ENCODE data around the gene DEDD.

DEDD gene

DNA sequence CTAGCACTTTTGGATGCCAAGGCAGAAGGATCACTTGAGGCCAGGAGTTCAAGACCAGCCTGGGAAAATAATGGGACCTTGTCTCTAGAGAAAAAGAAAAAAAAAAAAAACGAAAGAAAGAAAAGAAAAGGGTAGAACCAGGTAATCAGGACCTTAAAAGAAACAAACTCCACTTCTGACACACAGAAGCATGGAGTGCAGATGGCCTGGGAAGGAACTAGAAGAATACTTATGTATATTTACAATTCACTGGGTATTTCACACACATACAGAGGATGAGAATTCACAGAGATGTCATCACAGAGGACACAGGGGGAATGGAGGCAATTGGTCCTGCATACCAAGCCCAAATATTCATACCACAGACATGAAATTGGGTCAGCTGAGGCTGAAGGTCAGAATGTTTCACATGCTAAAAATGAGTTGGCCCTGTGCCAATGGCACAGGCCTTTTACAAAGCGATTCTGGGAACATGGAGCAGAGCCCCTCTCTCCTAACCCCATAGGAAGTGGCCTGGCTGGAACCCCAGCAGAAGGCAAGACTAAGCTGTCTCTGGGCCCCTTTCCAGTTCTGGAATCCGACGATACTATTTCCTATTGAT is 40.4 kb upstream of the DEDD start:
- peak overlapping the region; percentile 66 for H3K9ac ChIP-seq (ENCODE audit: low read depth, low read length)
- H3K27me3 ChIP-seq (ENCODE audit: control insufficient read depth, insufficient read depth, low read length), result no peaks in the 10 kb centered on the region
- no peak overlapping the region for H3K4me3 ChIP-seq (ENCODE audit: low read length)
- peak overlapping the region; percentile 32 for H3K4me2 ChIP-seq (ENCODE audit: low read length)
- H3K36me3 ChIP-seq (ENCODE audit: insufficient read depth, low read length), result peaks cover 43% of the 10 kb centered on the region
- H3K9me3 ChIP-seq (replicated peaks; ENCODE audit: low read length), result no peaks in the 10 kb centered on the region
- peaks cover 30% of the 10 kb centered on the region for H3K4me1 ChIP-seq (ENCODE audit: control insufficient read depth, insufficient read depth, low read length)

DNA sequence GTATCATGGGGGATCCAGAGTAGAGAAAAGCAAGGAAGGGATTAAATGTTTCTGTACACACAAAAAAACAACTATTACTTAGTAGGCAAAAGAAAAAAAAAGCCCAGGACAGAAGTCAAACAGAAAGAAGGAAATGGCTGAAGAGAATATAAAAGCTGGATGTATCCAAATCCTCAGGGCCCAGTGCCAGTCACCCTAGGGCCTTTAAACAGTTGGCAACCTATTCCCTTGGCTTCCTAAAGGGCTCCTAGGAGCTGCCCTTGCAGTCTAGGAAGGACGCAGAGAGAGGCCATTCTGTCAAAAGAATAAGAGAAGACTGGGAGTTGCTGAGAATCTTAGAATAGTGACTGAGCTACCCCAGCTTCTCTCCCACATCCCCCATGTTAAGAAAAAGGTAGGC is 39.9 kb upstream of the DEDD start:
- Histone ChIP-seq H3K9ac (ENCODE audit: low read depth, low read length) (peak overlapping the region; percentile 61), H3K4me3 (ENCODE audit: low read length) (no peak overlapping the region), H3K36me3 (ENCODE audit: insufficient read depth, low read length) (peaks cover 43% of the 10 kb centered on the region), H3K4me2 (ENCODE audit: low read length) (peak overlapping the region; percentile 16), H3K27me3 (ENCODE audit: control insufficient read depth, insufficient read depth, low read length) (no peaks in the 10 kb centered on the region), H3K4me1 (ENCODE audit: control insufficient read depth, insufficient read depth, low read length) (peaks cover 25% of the 10 kb centered on the region), H3K9me3 (replicated peaks; ENCODE audit: low read length) (no peaks in the 10 kb centered on the region)

DNA sequence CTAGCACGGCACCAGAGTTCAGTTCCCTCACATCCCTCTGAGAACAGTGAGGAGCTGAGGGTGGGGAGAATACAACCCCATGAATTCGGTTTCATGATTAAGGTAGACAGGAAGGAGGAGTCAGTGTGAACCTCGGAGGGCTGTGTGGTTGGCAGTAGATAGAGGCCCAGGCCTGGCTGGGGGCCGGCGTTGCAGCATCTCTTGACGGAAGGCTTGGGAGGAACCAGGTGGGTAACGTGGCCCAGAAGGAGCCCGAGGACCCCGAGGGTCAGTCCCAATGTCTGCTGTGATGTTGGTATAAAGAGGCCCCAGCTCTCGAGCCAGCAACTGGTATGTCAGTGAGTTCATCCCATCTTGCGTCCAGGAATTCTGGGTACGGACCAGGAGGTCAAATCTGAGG is 39.2 kb upstream of the DEDD start:
- H3K4me3 ChIP-seq (ENCODE audit: low read length), result no peak overlapping the region
- H3K4me2 ChIP-seq (ENCODE audit: low read length), result no peak overlapping the region
- H3K27me3 ChIP-seq (ENCODE audit: control insufficient read depth, insufficient read depth, low read length), result no peaks in the 10 kb centered on the region
- H3K4me1 ChIP-seq (ENCODE audit: control insufficient read depth, insufficient read depth, low read length), result peaks cover 29% of the 10 kb centered on the region
- H3K9ac ChIP-seq (ENCODE audit: low read depth, low read length), result peak overlapping the region; percentile 61
- no peaks in the 10 kb centered on the region for H3K9me3 ChIP-seq (replicated peaks; ENCODE audit: low read length)
- peaks cover 43% of the 10 kb centered on the region for H3K36me3 ChIP-seq (ENCODE audit: insufficient read depth, low read length)

DNA sequence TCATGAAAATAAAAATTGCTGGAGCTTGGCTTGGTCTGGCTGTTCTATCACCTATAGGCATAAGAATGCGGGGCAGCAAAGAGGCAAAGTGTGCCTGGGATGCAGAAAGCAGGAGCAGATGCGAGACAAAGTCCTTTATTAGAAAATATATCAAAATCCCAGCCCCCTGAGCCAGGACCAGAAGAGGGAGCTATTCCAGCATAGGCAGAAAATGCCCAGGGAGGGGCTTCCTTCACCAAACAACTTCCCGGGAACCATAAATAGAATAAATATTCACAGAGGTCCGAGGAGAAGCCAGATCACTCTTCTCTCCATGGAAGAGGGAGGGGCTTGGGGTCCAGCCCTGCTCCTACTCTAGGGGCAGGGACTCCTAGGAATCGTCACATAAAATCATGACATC is 38.7 kb upstream of the DEDD start:
- H3K4me1 ChIP-seq (ENCODE audit: control insufficient read depth, insufficient read depth, low read length), result peaks cover 24% of the 10 kb centered on the region
- no peaks in the 10 kb centered on the region for H3K9me3 ChIP-seq (replicated peaks; ENCODE audit: low read length)
- H3K4me2 ChIP-seq (ENCODE audit: low read length), result no peak overlapping the region
- no peak overlapping the region for H3K4me3 ChIP-seq (ENCODE audit: low read length)
- peaks cover 43% of the 10 kb centered on the region for H3K36me3 ChIP-seq (ENCODE audit: insufficient read depth, low read length)
- no peaks in the 10 kb centered on the region for H3K27me3 ChIP-seq (ENCODE audit: control insufficient read depth, insufficient read depth, low read length)
- peak overlapping the region; percentile 16 for H3K9ac ChIP-seq (ENCODE audit: low read depth, low read length)

DNA sequence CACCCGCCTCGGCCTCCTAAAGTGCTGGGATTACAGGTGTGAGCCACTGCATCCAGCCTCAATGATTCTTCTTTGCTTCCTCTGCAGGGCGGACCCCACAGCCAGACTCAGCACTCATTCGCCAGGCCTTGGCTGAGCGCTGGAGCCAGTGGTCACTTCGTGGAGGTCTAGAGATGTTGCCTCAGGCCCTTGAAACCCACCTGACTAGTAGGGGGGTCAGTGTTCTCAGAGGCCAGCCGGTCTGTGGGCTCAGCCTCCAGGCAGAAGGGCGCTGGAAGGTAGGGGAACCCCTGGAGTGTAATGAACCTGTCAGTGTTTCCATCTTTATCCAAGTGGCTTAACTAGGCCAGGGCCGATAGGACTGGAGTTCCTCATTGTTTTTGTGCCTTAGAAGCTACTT is 36.4 kb upstream of the DEDD start:
- peaks cover 28% of the 10 kb centered on the region for H3K4me1 ChIP-seq (ENCODE audit: control insufficient read depth, insufficient read depth, low read length)
- H3K4me2 ChIP-seq (ENCODE audit: low read length), result no peak overlapping the region
- H3K27me3 ChIP-seq (ENCODE audit: control insufficient read depth, insufficient read depth, low read length), result no peaks in the 10 kb centered on the region
- peaks cover 47% of the 10 kb centered on the region for H3K36me3 ChIP-seq (ENCODE audit: insufficient read depth, low read length)
- H3K9ac ChIP-seq (ENCODE audit: low read depth, low read length), result no peak overlapping the region
- H3K9me3 ChIP-seq (replicated peaks; ENCODE audit: low read length), result no peaks in the 10 kb centered on the region
- H3K4me3 ChIP-seq (ENCODE audit: low read length), result no peak overlapping the region

DNA sequence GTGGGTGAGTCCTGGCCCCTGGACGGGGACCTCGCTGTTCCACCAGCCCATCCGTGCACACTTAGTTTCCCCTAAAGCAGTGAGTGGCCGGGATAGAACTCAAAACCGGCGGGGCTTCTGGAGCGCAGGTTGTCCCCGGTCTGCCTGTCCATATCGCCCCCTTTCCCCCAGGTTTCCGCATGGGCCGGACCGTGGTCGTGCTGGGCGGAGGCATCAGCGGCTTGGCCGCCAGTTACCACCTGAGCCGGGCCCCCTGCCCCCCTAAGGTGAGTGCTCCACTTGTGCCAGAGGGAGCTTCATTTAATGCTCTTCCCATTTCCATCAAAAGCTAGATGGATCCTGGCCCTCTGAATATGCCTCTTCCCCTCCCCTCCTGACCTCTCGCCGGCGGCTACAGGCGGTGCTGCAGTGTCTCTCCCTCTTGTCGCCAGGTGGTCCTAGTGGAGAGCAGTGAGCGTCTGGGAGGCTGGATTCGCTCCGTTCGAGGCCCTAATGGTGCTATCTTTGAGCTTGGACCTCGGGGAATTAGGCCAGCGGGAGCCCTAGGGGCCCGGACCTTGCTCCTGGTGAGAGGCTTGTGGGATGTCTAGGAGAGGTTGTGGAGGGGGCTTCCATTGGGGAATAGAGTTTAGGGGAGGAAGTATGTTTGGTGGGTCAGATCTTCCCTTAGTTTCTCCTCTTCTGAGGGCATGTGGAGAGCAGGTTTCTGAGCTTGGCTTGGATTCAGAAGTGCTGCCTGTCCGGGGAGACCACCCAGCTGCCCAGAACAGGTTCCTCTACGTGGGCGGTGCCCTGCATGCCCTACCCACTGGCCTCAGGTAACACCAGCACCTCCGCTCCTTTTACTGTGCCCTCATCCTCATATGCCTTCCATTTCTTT is 34.4 kb upstream of the DEDD start:
- H3K4me1 ChIP-seq (ENCODE audit: control insufficient read depth, insufficient read depth, low read length), result peaks cover 14% of the 10 kb centered on the region
- H3K9me3 ChIP-seq (replicated peaks; ENCODE audit: low read length), result no peaks in the 10 kb centered on the region
- H3K27me3 ChIP-seq (ENCODE audit: control insufficient read depth, insufficient read depth, low read length), result no peaks in the 10 kb centered on the region
- H3K9ac ChIP-seq (ENCODE audit: low read depth, low read length), result peak overlapping the region; percentile 87
- peak overlapping the region; percentile 91 for H3K4me3 ChIP-seq (ENCODE audit: low read length)
- peak overlapping the region; percentile 92 for H3K4me2 ChIP-seq (ENCODE audit: low read length)
- H3K36me3 ChIP-seq (ENCODE audit: insufficient read depth, low read length), result peaks cover 45% of the 10 kb centered on the region

DNA sequence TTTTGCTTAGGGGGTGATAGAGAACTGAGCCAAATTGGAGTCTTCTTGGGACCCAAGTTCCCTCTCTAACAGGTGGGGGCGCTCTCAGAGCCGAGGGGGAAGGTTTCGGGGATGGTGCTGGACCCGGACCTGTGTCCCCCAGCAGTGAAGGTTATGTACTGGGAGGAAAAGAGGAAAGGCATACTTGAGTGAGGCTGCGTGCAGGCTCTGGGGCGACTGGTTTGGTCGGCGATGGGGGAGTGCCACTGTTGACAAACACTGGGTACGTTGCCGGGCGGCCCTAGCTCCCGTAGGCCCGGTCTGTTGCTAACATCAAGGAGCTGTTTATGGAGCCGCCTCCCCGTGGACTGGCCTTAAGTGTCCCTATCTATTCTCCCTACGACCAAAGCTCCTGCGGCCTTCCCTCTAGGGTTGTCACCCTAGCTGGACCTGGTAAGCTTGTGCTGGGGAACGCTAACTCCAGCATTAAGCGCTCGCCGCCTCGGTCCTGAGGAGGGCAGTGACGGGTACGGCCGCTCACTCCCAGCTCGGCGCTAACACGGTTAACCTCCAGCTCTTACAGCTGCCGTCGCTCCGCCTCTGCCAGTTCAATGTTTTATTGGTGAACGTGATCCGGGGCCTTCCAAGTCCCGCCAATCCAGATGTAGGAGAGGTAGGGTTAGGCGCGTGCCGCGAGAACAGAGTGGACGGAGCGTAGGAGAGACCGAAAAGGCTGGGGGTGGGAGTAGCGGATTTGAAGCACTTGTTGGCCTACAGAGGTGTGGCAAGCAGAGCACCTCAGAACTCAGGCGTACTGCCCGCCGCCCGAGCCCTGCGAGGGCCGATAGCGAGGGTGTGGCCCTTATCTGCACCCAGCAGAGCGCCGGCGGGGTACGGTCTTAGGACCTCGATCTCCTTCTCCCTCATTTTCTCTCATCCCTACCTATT is 33.5 kb upstream of the DEDD start, which contains the start of gene PPOX:
TSS of gene PPOX (plus strand) at position 685 of the 927 bp plus-strand sequence. CDS start 422 bp downstream, outside the sequence.
- peak within 1 kb of the TSS; percentile 91 for H3K4me3 ChIP-seq (ENCODE audit: low read length)
- H3K9me3 ChIP-seq (replicated peaks; ENCODE audit: low read length), result no peaks in the 10 kb centered on the region
- H3K9ac ChIP-seq (ENCODE audit: low read depth, low read length), result peak within 1 kb of the TSS; percentile 87
- peaks cover 14% of the 10 kb centered on the region for H3K4me1 ChIP-seq (ENCODE audit: control insufficient read depth, insufficient read depth, low read length)
- H3K27me3 ChIP-seq (ENCODE audit: control insufficient read depth, insufficient read depth, low read length), result no peaks in the 10 kb centered on the region
- H3K36me3 ChIP-seq (ENCODE audit: insufficient read depth, low read length), result peaks cover 39% of the 10 kb centered on the region
- H3K4me2 ChIP-seq (ENCODE audit: low read length), result peak within 1 kb of the TSS; percentile 92

DNA sequence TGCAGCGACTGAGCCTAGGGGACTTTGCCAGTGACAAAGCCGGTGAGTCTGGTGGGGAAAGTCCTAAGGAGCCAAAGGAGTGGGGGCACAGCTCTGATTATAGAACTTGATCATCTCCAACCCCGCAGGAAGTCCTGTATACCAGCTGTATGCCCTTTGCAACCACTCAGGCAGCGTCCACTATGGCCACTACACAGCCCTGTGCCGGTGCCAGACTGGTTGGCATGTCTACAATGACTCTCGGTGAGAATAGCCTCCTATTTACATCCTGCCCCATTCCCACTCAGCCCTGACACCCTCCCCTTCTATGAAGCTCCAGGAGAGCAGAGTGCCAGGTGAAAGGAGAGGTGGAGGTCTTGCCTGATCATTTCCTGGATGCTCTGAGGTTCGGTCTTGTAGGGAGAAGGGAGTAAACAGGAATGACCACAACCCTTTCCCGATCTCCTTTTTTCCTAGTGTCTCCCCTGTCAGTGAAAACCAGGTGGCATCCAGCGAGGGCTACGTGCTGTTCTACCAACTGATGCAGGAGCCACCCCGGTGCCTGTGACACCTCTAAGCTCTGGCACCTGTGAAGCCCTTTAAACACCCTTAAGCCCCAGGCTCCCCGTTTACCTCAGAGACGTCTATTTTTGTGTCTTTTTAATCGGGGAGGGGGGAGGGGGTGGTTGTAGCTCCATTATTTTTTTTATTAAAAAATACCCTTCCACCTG is 32.6 kb upstream of the DEDD start:
- H3K4me3 ChIP-seq (ENCODE audit: low read length), result peak overlapping the region; percentile 91
- H3K9ac ChIP-seq (ENCODE audit: low read depth, low read length), result peak overlapping the region; percentile 87
- peak overlapping the region; percentile 92 for H3K4me2 ChIP-seq (ENCODE audit: low read length)
- no peaks in the 10 kb centered on the region for H3K27me3 ChIP-seq (ENCODE audit: control insufficient read depth, insufficient read depth, low read length)
- peaks cover 19% of the 10 kb centered on the region for H3K4me1 ChIP-seq (ENCODE audit: control insufficient read depth, insufficient read depth, low read length)
- H3K9me3 ChIP-seq (replicated peaks; ENCODE audit: low read length), result no peaks in the 10 kb centered on the region
- H3K36me3 ChIP-seq (ENCODE audit: insufficient read depth, low read length), result peaks cover 37% of the 10 kb centered on the region

DNA sequence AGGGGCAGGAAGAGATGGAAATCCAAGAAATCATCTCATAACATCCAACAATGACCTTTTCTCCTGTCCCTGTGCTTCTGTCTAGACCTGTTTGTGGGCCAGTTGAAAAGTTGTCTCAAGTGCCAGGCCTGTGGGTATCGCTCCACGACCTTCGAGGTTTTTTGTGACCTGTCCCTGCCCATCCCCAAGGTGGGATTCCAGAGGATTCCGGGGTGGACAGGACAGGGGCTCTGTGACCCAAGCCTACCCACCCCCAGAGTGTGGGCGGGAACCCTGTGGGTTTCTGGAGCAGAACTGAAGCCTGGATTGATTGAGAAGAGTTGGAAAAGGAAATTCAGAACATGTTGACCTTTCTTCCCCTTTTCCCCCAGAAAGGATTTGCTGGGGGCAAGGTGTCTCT is 31.3 kb upstream of the DEDD start:
- Histone ChIP-seq H3K4me1 (ENCODE audit: control insufficient read depth, insufficient read depth, low read length) (peaks cover 25% of the 10 kb centered on the region), H3K36me3 (ENCODE audit: insufficient read depth, low read length) (peaks cover 33% of the 10 kb centered on the region), H3K4me3 (ENCODE audit: low read length) (no peak overlapping the region), H3K4me2 (ENCODE audit: low read length) (no peak overlapping the region), H3K9ac (ENCODE audit: low read depth, low read length) (no peak overlapping the region), H3K27me3 (ENCODE audit: control insufficient read depth, insufficient read depth, low read length) (no peaks in the 10 kb centered on the region), H3K9me3 (replicated peaks; ENCODE audit: low read length) (no peaks in the 10 kb centered on the region)

DNA sequence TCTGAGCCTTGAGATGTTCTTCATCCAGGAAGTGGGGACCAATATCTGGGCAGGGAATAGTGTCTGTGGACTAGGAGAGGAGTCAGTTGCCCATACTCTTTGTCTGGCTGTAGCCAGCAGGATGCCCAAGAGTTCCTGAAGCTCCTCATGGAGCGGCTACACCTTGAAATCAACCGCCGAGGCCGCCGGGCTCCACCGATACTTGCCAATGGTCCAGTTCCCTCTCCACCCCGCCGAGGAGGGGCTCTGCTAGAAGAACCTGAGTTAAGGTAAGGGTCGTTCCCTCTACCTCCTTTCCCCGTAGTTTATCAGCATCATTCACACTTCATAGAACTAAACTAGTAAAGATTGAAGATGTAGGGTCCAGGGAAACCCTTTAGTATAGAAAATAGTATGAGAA is 30.3 kb upstream of the DEDD start:
- Histone ChIP-seq H3K4me1 (ENCODE audit: control insufficient read depth, insufficient read depth, low read length) (peaks cover 30% of the 10 kb centered on the region), H3K36me3 (ENCODE audit: insufficient read depth, low read length) (peaks cover 43% of the 10 kb centered on the region), H3K9me3 (replicated peaks; ENCODE audit: low read length) (no peaks in the 10 kb centered on the region), H3K9ac (ENCODE audit: low read depth, low read length) (no peak overlapping the region), H3K4me3 (ENCODE audit: low read length) (no peak overlapping the region), H3K27me3 (ENCODE audit: control insufficient read depth, insufficient read depth, low read length) (no peaks in the 10 kb centered on the region), H3K4me2 (ENCODE audit: low read length) (no peak overlapping the region)

All from skeletal muscle satellite cell (primary cell).